ENCODE results near the gene FIG4. TPM values are rescaled to one million over a fixed set of nuclear protein-coding genes. Genes with fewer than 3 reads are reported as not detected.

The FIG4 gene
- total RNA-seq, result 10 to 100 TPM; 20.8 to 22.6 TPM
- polyA plus RNA-seq (2013, experiment 1 of 2), result 29.5 TPM
- polyA plus RNA-seq (2013, experiment 2 of 2), result 25.9 TPM
- long read RNA-seq, experiment 1, partial matches to known transcripts, result 4 of 10 reads
- long read RNA-seq, experiment 1, other reads (novel, unspliced or antisense), result 4 of 10 reads
- long read RNA-seq, experiment 2, transcript FIG4-201 (23 exons, 3,011 nt), result major isoform, 62 of 73 reads
- long read RNA-seq, experiment 2, partial matches to known transcripts, result 3 of 73 reads
- long read RNA-seq, experiment 2, other reads (novel, unspliced or antisense), result 8 of 73 reads
- long read RNA-seq, experiment 3, transcript FIG4-201 (23 exons, 3,011 nt), result major isoform, 139 of 177 reads
- long read RNA-seq, experiment 3, partial matches to known transcripts, result 12 of 177 reads
- long read RNA-seq, experiment 3, other reads (novel, unspliced or antisense), result 26 of 177 reads
- long read RNA-seq, experiment 4, transcript FIG4-201 (23 exons, 3,011 nt), result major isoform, 8 of 20 reads
- long read RNA-seq, experiment 4, partial matches to known transcripts, result 8 of 20 reads
- long read RNA-seq, experiment 4, other reads (novel, unspliced or antisense), result 4 of 20 reads

DNA sequence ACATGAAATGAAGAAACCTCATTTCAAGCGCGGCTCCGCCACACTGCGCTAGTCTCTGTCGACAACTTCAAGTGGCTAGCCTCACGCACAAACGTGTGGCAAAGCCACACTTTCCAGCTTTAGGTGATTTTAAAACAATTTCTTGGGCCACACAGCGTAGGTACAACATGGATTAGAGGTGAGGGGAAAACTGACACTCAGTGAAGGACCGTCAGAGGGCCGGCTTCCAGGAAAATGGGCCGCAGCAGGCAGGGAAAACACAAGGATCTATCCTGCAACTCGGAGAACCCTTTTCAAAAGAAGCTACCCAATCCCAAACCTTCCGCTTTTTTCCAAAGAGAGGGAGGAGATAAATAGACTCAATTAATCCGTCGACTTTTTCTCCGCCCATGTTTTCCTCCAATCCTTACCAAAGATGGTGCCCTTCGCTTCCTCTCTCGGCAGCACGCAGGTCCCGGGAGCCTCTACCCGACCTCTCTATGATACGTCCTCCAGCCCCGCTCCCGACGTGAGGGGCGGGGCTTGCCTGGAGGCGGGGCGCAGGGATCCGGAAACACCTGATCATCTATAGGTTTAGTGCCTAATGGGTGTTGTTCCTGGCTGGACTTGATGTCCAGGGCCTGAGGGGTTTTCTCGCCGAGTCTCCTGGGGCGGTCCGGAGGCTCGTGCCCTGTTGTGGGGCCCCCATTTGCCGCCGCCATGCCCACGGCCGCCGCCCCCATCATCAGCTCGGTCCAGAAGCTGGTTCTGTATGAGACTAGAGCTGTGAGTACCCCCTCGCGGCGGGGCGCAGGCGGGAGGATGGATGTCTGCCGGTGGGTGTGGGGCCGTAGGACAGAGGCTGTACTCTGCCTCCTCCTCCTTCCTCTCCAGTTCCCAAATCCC lies at the start of gene FIG4, which contains the start of gene AK9:
Gene FIG4, plus strand, starts transcription at position 560 of the 885 bp plus-strand sequence. Its CDS starts 140 bp downstream, at position 700.
Gene AK9, minus strand, starts transcription at position 466 of the 885 bp plus-strand sequence. CDS start 15,457 bp downstream, outside the sequence.
- peaks cover 4% of the 10 kb centered on the region for H3K36me3 Mint-ChIP-seq (ENCODE audit: low read depth)
- H3K27ac ChIP-seq (ENCODE audit: low read depth, low read length), result peak within 1 kb of the TSS; percentile 82
- H3K27me3 ChIP-seq (ENCODE audit: control insufficient read depth, insufficient read depth, low read length, poor library complexity, severe bottlenecking), result peaks cover 16% of the 10 kb centered on the region
- peaks cover under 1% of the 10 kb centered on the region for H3K9me3 ChIP-seq (ENCODE audit: control insufficient read depth, low read length)
- peak within 1 kb of the TSS; percentile 95 for H3K4me3 ChIP-seq (ENCODE audit: low read length)
- TF ChIP-seq, protein P1, sequence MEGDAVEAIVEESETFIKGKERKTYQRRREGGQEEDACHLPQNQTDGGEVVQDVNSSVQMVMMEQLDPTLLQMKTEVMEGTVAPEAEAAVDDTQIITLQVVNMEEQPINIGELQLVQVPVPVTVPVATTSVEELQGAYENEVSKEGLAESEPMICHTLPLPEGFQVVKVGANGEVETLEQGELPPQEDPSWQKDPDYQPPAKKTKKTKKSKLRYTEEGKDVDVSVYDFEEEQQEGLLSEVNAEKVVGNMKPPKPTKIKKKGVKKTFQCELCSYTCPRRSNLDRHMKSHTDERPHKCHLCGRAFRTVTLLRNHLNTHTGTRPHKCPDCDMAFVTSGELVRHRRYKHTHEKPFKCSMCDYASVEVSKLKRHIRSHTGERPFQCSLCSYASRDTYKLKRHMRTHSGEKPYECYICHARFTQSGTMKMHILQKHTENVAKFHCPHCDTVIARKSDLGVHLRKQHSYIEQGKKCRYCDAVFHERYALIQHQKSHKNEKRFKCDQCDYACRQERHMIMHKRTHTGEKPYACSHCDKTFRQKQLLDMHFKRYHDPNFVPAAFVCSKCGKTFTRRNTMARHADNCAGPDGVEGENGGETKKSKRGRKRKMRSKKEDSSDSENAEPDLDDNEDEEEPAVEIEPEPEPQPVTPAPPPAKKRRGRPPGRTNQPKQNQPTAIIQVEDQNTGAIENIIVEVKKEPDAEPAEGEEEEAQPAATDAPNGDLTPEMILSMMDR (conservative IDR thresholded peaks at IDR 0.05), result peak; percentile 51
- H3K4me1 ChIP-seq (ENCODE audit: control insufficient read depth, insufficient read depth, low read length), result peaks cover 4% of the 10 kb centered on the region
- peaks cover 2% of the 10 kb centered on the region for H3K36me3 ChIP-seq (ENCODE audit: control insufficient read depth, insufficient read depth, low read length)
- DNase-seq, result peak; percentile 98
- H3K27ac Mint-ChIP-seq, result peak within 1 kb of the TSS; percentile 96
- H3K4me3 Mint-ChIP-seq, result peak within 1 kb of the TSS; percentile 83
- WGBS, 2 experiments (ENCODE audit: insufficient coverage in 1 of 2, insufficient read length in 1 of 2), result 0% methylated on average over 18 to 47 of the region's 47 CpGs
- peaks cover 18% of the 10 kb centered on the region for H3K27me3 Mint-ChIP-seq (ENCODE audit: insufficient read depth)
- H3K9ac ChIP-seq (ENCODE audit: extremely low read depth, low read length, poor library complexity, severe bottlenecking), result peak within 1 kb of the TSS; percentile 82
- H3K4me1 Mint-ChIP-seq, result peaks cover 11% of the 10 kb centered on the region
- no peaks in the 10 kb centered on the region for H3K9me3 Mint-ChIP-seq

DNA sequence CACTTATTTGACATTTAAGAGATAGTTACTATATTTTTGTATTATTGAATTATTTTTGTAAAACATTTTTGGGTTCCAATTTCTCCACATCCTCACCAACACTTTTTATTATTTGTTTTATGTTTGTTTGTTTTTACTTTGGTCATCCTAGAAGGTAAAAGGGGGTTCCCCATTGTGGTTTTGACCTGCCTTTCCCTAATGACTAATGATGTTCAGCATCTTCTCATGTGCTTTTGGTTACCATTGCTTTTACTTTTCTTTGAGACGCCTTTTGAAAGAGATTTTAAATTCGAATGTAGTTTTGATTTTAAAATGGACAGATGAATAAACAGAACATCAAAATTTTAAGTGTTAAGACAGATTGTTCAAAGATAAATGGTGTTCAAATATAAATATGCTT lies 47.0 kb upstream of the FIG4 start:
- no peak for DNase-seq
- Mint-ChIP-seq H3K4me1 (no peaks in the 10 kb centered on the region), H3K9me3 (peaks cover 31% of the 10 kb centered on the region), H3K27ac (no peak overlapping the region), H3K4me3 (no peak overlapping the region), H3K27me3 (ENCODE audit: insufficient read depth) (peaks cover 9% of the 10 kb centered on the region), H3K36me3 (ENCODE audit: low read depth) (no peaks in the 10 kb centered on the region)
- Histone ChIP-seq H3K36me3 (ENCODE audit: control insufficient read depth, insufficient read depth, low read length) (no peaks in the 10 kb centered on the region), H3K4me1 (ENCODE audit: control insufficient read depth, insufficient read depth, low read length) (no peaks in the 10 kb centered on the region), H3K27me3 (ENCODE audit: control insufficient read depth, insufficient read depth, low read length, poor library complexity, severe bottlenecking) (no peaks in the 10 kb centered on the region), H3K27ac (ENCODE audit: low read depth, low read length) (no peak overlapping the region), H3K9ac (ENCODE audit: extremely low read depth, low read length, poor library complexity, severe bottlenecking) (no peak overlapping the region), H3K9me3 (ENCODE audit: control insufficient read depth, low read length) (peaks cover 12% of the 10 kb centered on the region), H3K4me3 (ENCODE audit: low read length) (no peak overlapping the region)
- WGBS, 2 experiments (ENCODE audit: insufficient coverage in 1 of 2, insufficient read length in 1 of 2), result 83% methylated on average over 2 of the region's 2 CpGs; no CpG with 5 or more reads in 1 of the 2 experiments
- TF ChIP-seq, protein P1 (conservative IDR thresholded peaks at IDR 0.05), result no peak

DNA sequence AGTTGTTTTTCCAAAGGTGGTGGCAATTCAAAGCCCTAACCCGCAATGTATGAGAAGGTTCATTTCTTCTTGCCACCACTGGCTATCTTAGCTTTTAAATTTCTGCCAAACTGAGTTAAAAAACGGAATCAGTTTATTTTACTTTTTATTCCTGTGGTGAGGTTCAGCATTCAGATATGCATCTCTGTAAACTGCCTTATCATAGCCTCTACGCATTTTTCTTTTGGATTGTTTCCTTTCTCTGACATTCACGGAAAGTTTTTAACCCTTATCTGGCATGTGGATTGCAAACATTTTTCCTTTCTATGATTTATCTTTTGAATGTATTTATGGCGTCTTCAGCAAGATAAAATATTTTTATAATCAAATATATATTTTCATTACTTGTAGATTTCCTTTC lies 37.8 kb upstream of the FIG4 start:
- no peaks in the 10 kb centered on the region for H3K4me1 ChIP-seq (ENCODE audit: control insufficient read depth, insufficient read depth, low read length)
- no peak overlapping the region for H3K4me3 ChIP-seq (ENCODE audit: low read length)
- no peaks in the 10 kb centered on the region for H3K27me3 ChIP-seq (ENCODE audit: control insufficient read depth, insufficient read depth, low read length, poor library complexity, severe bottlenecking)
- Mint-ChIP-seq H3K27me3 (ENCODE audit: insufficient read depth) (no peaks in the 10 kb centered on the region), H3K4me1 (no peaks in the 10 kb centered on the region), H3K9me3 (peaks cover 1% of the 10 kb centered on the region), H3K27ac (no peak overlapping the region), H3K4me3 (no peak overlapping the region), H3K36me3 (ENCODE audit: low read depth) (no peaks in the 10 kb centered on the region)
- no peak for DNase-seq
- no peaks in the 10 kb centered on the region for H3K9me3 ChIP-seq (ENCODE audit: control insufficient read depth, low read length)
- 44 to 73% methylated on average over 2 to 4 of the region's 5 CpGs for WGBS, 2 experiments (ENCODE audit: insufficient coverage in 1 of 2, insufficient read length in 1 of 2)
- H3K9ac ChIP-seq (ENCODE audit: extremely low read depth, low read length, poor library complexity, severe bottlenecking), result no peak overlapping the region
- TF ChIP-seq, protein P1 (conservative IDR thresholded peaks at IDR 0.05), result no peak
- no peaks in the 10 kb centered on the region for H3K36me3 ChIP-seq (ENCODE audit: control insufficient read depth, insufficient read depth, low read length)
- no peak overlapping the region for H3K27ac ChIP-seq (ENCODE audit: low read depth, low read length)

Data from endodermal cell (in vitro differentiated cells).